GM23338 (cell line): ENCODE results near the gene LIX1L. TPM values are rescaled to one million over a fixed set of nuclear protein-coding genes. Genes with fewer than 3 reads are reported as not detected.

Experiments
- ATAC-seq: fragments of 200-7000 bp; cut with Tn5 transposase; 3 replicates; pipeline ENCODE4 v1.9.1; 2020
- DNase-seq: peaks from one replicate; pipeline ENCODE4 v3.0.0-alpha.2; 2015; ENCODE audit warnings: low spot score
- H2AFZ ChIP-seq: fragments of 200-600 bp; sonication (generic); 2 replicates; pipeline ENCODE4 v1.8.0; 2016; ENCODE audit warnings: antibody characterized with exemption, mild to moderate bottlenecking, moderate library complexity
- H3F3A ChIP-seq: fragments of 200-600 bp; sonication (generic); replicated peaks from 2 replicates; pipeline ENCODE4 v1.8.0; 2017; ENCODE audit warnings: antibody characterized with exemption, mixed run types, low read depth
- H3K27ac ChIP-seq: fragments of 200-600 bp; sonication (generic); 2 replicates; pipeline ENCODE4 v1.6.1; 2016; ENCODE audit warnings: low read depth
- H3K27me3 ChIP-seq: fragments of 200-600 bp; sonication (generic); 2 replicates; pipeline ENCODE4 v1.8.0; 2016; ENCODE audit warnings: mild to moderate bottlenecking, mixed run types, moderate library complexity; ENCODE audit not compliant: insufficient read depth
- H3K36me3 ChIP-seq: fragments of 200-600 bp; sonication (generic); 2 replicates; pipeline ENCODE4 v1.8.0; 2016; ENCODE audit warnings: mild to moderate bottlenecking; ENCODE audit not compliant: insufficient read depth
- H3K4me1 ChIP-seq: fragments of 200-600 bp; sonication (generic); 2 replicates; pipeline ENCODE4 v1.8.0; 2016; ENCODE audit warnings: mild to moderate bottlenecking, moderate library complexity; ENCODE audit not compliant: insufficient read depth
- H3K4me2 ChIP-seq: fragments of 200-600 bp; sonication (generic); 2 replicates; pipeline ENCODE4 v1.7.1; 2017; ENCODE audit warnings: mixed run types
- H3K4me3 ChIP-seq: fragments of 200-600 bp; sonication (generic); 2 replicates; pipeline ENCODE4 v1.6.1; 2016; ENCODE audit warnings: mixed run types
- H3K79me2 ChIP-seq: fragments of 200-600 bp; sonication (generic); replicated peaks from 2 replicates; pipeline ENCODE4 v1.8.0; 2017; ENCODE audit warnings: mild to moderate bottlenecking; ENCODE audit not compliant: insufficient read depth
- H3K9me2 ChIP-seq: fragments of 200-600 bp; sonication (generic); 2 replicates; pipeline ENCODE4 v1.8.0; 2017; ENCODE audit not compliant: insufficient read depth
- H4K20me1 ChIP-seq: fragments of 200-600 bp; sonication (generic); replicated peaks from 2 replicates; pipeline ENCODE4 v1.8.0; 2017; ENCODE audit warnings: mild to moderate bottlenecking; ENCODE audit not compliant: insufficient read depth
- H3K27ac Mint-ChIP-seq: 2 replicates; pipeline ENCODE4 v1.8.0; 2020; ENCODE audit warnings: inconsistent platforms, mild to moderate bottlenecking, moderate library complexity, mixed read lengths
- H3K27me3 Mint-ChIP-seq: 3 replicates; pipeline ENCODE4 v1.8.0; 2022; ENCODE audit warnings: low read depth, mild to moderate bottlenecking, moderate library complexity, mixed read lengths, inconsistent platforms; ENCODE audit not compliant: insufficient read depth, poor library complexity
- H3K36me3 Mint-ChIP-seq: 3 replicates; pipeline ENCODE4 v1.8.0; 2021; ENCODE audit warnings: low read depth, mild to moderate bottlenecking, inconsistent platforms, moderate library complexity, mixed read lengths
- H3K4me1 Mint-ChIP-seq: 3 replicates; pipeline ENCODE4 v1.8.0; 2020; ENCODE audit warnings: mild to moderate bottlenecking, inconsistent platforms, mixed read lengths
- H3K4me3 Mint-ChIP-seq: 3 replicates; pipeline ENCODE4 v1.8.0; 2021; ENCODE audit warnings: moderate library complexity, mild to moderate bottlenecking, inconsistent platforms, mixed read lengths
- H3K9me3 Mint-ChIP-seq: 3 replicates; pipeline ENCODE4 v1.8.0; 2020; ENCODE audit warnings: moderate library complexity, mild to moderate bottlenecking, inconsistent platforms, mixed read lengths
- CREB1 ChIP-seq: fragments of 250-450 bp; sonication (Bioruptor Pico); IDR thresholded peaks from 2 replicates; pipeline ENCODE4 v1.5.0; 2020; ENCODE audit warnings: low read depth, mild to moderate bottlenecking, moderate library complexity
- EZH2 ChIP-seq: fragments of 200-600 bp; sonication (generic); IDR thresholded peaks from one replicate; pipeline ENCODE4 v1.8.0; 2017; ENCODE audit warnings: antibody characterized with exemption, mild to moderate bottlenecking, low read depth; ENCODE audit not compliant: unreplicated experiment
- EZH2phosphoT487 ChIP-seq: fragments of 200-600 bp; sonication (generic); IDR thresholded peaks from one replicate; pipeline ENCODE4 v1.8.1; 2018; ENCODE audit warnings: antibody characterized with exemption; ENCODE audit not compliant: unreplicated experiment
- JUNB ChIP-seq: IDR thresholded peaks from one replicate; pipeline ENCODE4 v1.6.1; 2016; ENCODE audit warnings: antibody characterized with exemption; ENCODE audit not compliant: unreplicated experiment
- NANOG ChIP-seq: IDR thresholded peaks from 2 replicates; pipeline ENCODE4 v1.6.1; 2016; ENCODE audit warnings: antibody characterized with exemption, borderline replicate concordance
- POLR2AphosphoS5 ChIP-seq: IDR thresholded peaks from 2 replicates; pipeline ENCODE4 v1.6.1; 2016; ENCODE audit warnings: antibody characterized with exemption, low read depth
- STAT1 ChIP-seq: IDR thresholded peaks from one replicate; pipeline ENCODE4 v1.6.1; 2016; ENCODE audit warnings: antibody characterized with exemption; ENCODE audit not compliant: unreplicated experiment
- ZNF114 ChIP-seq: fragments of 250-450 bp; sonication (Bioruptor Pico); IDR thresholded peaks from 2 replicates; pipeline ENCODE4 v1.5.0; 2020; ENCODE audit warnings: mild to moderate bottlenecking, moderate library complexity
- ZNF331 ChIP-seq: fragments of 250-450 bp; sonication (Bioruptor Pico); IDR thresholded peaks from 2 replicates; pipeline ENCODE4 v1.5.0; 2020; ENCODE audit warnings: low read depth, mild to moderate bottlenecking, moderate library complexity
- polyA plus RNA-seq: library from polyadenylated mRNA; unstranded; fragments of >200 nt; fragmentation: Nextera tagmentation; extraction: Ambion mirVana; gene quantifications from 2 replicates; pipeline ENCODE4 v1.2.1, GENCODE V29; 2016
- total RNA-seq: library from RNA; depleted of rRNA; stranded (reverse); fragments of >200 nt; shearing (Covaris generic); gene quantifications from 2 replicates; pipeline ENCODE4 v1.2.3, GENCODE V29; 2014
- TF ChIP-seq, protein P1 (sequence below): fragments of 250-450 bp; sonication (Bioruptor Pico); IDR thresholded peaks from 2 replicates; pipeline ENCODE4 v1.5.0; 2020; ENCODE audit warnings: mild to moderate bottlenecking, moderate library complexity
- TF ChIP-seq, protein P2 (sequence below): IDR thresholded peaks from 2 replicates; pipeline ENCODE4 v1.6.1; 2016; ENCODE audit warnings: antibody characterized with exemption
- TF ChIP-seq, protein P3 (sequence below), 2 experiments: fragments of 200-600 bp in 1 of 2; sonication (generic) in 1 of 2; conservative IDR thresholded peaks; 2 replicates each; pipeline versions ENCODE4 v1.5.1 to v1.6.1; 2016 to 2017; ENCODE audit warnings: antibody characterized with exemption in 2 of 2, low read depth in 2 of 2, mild to moderate bottlenecking in 2 of 2, moderate library complexity in 1 of 2
- TF ChIP-seq, protein P4 (sequence below): IDR thresholded peaks from one replicate; pipeline ENCODE4 v1.6.1; 2018; ENCODE audit warnings: antibody characterized with exemption; ENCODE audit not compliant: unreplicated experiment

The LIX1L gene
- total and polyA plus RNA-seq, 2 experiments from 2014 or later, result 0.76 to 2.6 TPM

DNA sequence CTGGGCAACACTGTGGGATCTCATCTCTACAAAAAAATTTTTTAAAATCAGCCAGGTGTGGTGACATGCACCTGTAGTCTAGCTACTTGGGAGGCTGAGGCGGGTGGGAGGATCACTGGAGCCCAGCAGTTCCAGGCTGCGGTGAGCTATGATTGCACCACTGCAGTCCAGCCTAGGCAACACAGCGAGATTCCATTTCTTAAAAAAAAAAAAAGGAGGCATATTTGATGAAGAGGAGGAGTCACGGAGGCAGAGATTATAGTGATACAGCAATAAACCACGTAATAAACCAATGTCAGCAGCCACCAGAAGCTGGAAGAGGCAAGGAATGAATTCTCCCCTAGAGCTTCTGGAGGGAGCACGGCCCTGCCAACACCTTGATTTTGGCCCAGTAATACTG lies 4.0 kb downstream of the LIX1L start:
- H3K36me3 Mint-ChIP-seq, result no peaks in the 10 kb centered on the region; the same call in 2 of the 3 replicates
- TF ChIP-seq, protein P1, sequence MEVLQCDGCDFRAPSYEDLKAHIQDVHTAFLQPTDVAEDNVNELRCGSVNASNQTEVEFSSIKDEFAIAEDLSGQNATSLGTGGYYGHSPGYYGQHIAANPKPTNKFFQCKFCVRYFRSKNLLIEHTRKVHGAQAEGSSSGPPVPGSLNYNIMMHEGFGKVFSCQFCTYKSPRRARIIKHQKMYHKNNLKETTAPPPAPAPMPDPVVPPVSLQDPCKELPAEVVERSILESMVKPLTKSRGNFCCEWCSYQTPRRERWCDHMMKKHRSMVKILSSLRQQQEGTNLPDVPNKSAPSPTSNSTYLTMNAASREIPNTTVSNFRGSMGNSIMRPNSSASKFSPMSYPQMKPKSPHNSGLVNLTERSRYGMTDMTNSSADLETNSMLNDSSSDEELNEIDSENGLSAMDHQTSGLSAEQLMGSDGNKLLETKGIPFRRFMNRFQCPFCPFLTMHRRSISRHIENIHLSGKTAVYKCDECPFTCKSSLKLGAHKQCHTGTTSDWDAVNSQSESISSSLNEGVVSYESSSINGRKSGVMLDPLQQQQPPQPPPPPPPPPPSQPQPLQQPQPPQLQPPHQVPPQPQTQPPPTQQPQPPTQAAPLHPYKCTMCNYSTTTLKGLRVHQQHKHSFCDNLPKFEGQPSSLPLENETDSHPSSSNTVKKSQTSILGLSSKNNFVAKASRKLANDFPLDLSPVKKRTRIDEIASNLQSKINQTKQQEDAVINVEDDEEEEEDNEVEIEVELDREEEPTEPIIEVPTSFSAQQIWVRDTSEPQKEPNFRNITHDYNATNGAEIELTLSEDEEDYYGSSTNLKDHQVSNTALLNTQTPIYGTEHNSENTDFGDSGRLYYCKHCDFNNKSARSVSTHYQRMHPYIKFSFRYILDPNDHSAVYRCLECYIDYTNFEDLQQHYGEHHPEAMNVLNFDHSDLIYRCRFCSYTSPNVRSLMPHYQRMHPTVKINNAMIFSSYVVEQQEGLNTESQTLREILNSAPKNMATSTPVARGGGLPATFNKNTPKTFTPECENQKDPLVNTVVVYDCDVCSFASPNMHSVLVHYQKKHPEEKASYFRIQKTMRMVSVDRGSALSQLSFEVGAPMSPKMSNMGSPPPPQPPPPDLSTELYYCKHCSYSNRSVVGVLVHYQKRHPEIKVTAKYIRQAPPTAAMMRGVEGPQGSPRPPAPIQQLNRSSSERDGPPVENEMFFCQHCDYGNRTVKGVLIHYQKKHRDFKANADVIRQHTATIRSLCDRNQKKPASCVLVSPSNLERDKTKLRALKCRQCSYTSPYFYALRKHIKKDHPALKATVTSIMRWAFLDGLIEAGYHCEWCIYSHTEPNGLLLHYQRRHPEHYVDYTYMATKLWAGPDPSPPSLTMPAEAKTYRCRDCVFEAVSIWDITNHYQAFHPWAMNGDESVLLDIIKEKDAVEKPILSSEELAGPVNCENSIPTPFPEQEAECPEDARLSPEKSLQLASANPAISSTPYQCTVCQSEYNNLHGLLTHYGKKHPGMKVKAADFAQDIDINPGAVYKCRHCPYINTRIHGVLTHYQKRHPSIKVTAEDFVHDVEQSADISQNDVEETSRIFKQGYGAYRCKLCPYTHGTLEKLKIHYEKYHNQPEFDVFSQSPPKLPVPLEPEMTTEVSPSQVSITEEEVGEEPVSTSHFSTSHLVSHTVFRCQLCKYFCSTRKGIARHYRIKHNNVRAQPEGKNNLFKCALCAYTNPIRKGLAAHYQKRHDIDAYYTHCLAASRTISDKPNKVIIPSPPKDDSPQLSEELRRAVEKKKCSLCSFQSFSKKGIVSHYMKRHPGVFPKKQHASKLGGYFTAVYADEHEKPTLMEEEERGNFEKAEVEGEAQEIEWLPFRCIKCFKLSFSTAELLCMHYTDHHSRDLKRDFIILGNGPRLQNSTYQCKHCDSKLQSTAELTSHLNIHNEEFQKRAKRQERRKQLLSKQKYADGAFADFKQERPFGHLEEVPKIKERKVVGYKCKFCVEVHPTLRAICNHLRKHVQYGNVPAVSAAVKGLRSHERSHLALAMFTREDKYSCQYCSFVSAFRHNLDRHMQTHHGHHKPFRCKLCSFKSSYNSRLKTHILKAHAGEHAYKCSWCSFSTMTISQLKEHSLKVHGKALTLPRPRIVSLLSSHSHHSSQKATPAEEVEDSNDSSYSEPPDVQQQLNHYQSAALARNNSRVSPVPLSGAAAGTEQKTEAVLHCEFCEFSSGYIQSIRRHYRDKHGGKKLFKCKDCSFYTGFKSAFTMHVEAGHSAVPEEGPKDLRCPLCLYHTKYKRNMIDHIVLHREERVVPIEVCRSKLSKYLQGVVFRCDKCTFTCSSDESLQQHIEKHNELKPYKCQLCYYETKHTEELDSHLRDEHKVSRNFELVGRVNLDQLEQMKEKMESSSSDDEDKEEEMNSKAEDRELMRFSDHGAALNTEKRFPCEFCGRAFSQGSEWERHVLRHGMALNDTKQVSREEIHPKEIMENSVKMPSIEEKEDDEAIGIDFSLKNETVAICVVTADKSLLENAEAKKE (CRISPR knock-in tag), result no peak
- TF ChIP-seq ZNF331 (CRISPR knock-in tag) (no peak), EZH2phosphoT487 (no peak), JUNB (no peak), NANOG (no peak), ZNF114 (CRISPR knock-in tag) (no peak), POLR2AphosphoS5 (no peak), STAT1 (no peak), EZH2 (no peak), CREB1 (CRISPR knock-in tag) (no peak)
- TF ChIP-seq, protein P2, sequence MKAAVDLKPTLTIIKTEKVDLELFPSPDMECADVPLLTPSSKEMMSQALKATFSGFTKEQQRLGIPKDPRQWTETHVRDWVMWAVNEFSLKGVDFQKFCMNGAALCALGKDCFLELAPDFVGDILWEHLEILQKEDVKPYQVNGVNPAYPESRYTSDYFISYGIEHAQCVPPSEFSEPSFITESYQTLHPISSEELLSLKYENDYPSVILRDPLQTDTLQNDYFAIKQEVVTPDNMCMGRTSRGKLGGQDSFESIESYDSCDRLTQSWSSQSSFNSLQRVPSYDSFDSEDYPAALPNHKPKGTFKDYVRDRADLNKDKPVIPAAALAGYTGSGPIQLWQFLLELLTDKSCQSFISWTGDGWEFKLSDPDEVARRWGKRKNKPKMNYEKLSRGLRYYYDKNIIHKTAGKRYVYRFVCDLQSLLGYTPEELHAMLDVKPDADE, result no peak
- TF ChIP-seq, protein P3, sequence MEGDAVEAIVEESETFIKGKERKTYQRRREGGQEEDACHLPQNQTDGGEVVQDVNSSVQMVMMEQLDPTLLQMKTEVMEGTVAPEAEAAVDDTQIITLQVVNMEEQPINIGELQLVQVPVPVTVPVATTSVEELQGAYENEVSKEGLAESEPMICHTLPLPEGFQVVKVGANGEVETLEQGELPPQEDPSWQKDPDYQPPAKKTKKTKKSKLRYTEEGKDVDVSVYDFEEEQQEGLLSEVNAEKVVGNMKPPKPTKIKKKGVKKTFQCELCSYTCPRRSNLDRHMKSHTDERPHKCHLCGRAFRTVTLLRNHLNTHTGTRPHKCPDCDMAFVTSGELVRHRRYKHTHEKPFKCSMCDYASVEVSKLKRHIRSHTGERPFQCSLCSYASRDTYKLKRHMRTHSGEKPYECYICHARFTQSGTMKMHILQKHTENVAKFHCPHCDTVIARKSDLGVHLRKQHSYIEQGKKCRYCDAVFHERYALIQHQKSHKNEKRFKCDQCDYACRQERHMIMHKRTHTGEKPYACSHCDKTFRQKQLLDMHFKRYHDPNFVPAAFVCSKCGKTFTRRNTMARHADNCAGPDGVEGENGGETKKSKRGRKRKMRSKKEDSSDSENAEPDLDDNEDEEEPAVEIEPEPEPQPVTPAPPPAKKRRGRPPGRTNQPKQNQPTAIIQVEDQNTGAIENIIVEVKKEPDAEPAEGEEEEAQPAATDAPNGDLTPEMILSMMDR (conservative IDR thresholded peaks at IDR 0.05; ENCODE audit: low read depth in 2 of 2), result no peak
- TF ChIP-seq, protein P4, sequence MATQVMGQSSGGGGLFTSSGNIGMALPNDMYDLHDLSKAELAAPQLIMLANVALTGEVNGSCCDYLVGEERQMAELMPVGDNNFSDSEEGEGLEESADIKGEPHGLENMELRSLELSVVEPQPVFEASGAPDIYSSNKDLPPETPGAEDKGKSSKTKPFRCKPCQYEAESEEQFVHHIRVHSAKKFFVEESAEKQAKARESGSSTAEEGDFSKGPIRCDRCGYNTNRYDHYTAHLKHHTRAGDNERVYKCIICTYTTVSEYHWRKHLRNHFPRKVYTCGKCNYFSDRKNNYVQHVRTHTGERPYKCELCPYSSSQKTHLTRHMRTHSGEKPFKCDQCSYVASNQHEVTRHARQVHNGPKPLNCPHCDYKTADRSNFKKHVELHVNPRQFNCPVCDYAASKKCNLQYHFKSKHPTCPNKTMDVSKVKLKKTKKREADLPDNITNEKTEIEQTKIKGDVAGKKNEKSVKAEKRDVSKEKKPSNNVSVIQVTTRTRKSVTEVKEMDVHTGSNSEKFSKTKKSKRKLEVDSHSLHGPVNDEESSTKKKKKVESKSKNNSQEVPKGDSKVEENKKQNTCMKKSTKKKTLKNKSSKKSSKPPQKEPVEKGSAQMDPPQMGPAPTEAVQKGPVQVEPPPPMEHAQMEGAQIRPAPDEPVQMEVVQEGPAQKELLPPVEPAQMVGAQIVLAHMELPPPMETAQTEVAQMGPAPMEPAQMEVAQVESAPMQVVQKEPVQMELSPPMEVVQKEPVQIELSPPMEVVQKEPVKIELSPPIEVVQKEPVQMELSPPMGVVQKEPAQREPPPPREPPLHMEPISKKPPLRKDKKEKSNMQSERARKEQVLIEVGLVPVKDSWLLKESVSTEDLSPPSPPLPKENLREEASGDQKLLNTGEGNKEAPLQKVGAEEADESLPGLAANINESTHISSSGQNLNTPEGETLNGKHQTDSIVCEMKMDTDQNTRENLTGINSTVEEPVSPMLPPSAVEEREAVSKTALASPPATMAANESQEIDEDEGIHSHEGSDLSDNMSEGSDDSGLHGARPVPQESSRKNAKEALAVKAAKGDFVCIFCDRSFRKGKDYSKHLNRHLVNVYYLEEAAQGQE, result no peak
- Histone ChIP-seq H3F3A (no peaks in the 10 kb centered on the region; the same call in 1 of the 2 replicates), H3K4me2 (no peak overlapping the region), H3K79me2 (no peaks in the 10 kb centered on the region), H2AFZ (no peak overlapping the region), H4K20me1 (no peaks in the 10 kb centered on the region), H3K4me1 (peaks cover 11% of the 10 kb centered on the region), H3K36me3 (no peaks in the 10 kb centered on the region), H3K27me3 (peaks cover 51% of the 10 kb centered on the region), H3K27ac (no peak overlapping the region), H3K4me3 (no peak overlapping the region), H3K9me2 (no peaks in the 10 kb centered on the region)
- H3K27me3 Mint-ChIP-seq, result peaks cover 23% of the 10 kb centered on the region
- H3K4me1 Mint-ChIP-seq, result peaks cover 17% of the 10 kb centered on the region
- no peak overlapping the region for H3K4me3 Mint-ChIP-seq
- H3K9me3 Mint-ChIP-seq, result no peaks in the 10 kb centered on the region; the same call in 2 of the 3 replicates
- no peak overlapping the region for H3K27ac Mint-ChIP-seq
- no peak for ATAC-seq
- DNase-seq, result no peak
